Measurements from ENCODE around the gene PDLIM7. TPM values are rescaled to one million over a fixed set of nuclear protein-coding genes. Genes with fewer than 3 reads are reported as not detected.
A peak's percentile ranks its signal among the peaks of the same experiment; 100 is the strongest.

Gene PDLIM7
- total and polyA plus RNA-seq, 7 donors: 7.2 to 923 (median 274) TPM

DNA sequence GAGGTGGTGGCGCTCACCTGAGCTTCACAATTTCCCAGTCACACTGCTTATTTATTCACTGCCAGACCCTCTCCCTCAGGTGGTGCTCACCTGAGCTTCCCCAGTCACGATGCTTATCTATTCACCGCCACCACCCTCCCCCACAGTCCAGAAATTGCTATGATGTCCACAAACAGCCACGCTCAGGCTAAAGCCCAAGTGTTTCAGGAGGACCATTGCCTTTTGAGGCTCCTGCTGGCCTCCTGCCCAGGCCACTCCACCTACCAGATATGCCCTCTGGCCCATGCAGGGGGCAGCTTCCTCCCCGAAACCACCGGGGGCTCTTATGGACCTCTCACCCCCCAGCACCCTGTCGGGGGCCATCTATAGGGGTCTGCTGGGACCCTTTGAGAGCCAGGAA is 4.6 kb downstream of the PDLIM7 start:
- no peak for DNase-seq
- TF ChIP-seq EP300 (IDR thresholded peaks at IDR 0.05): no peak
- peak in 1 of 4 donors; percentile 12 for TF ChIP-seq POLR2AphosphoS5 (IDR thresholded peaks at IDR 0.05)
- TF ChIP-seq, protein P1, sequence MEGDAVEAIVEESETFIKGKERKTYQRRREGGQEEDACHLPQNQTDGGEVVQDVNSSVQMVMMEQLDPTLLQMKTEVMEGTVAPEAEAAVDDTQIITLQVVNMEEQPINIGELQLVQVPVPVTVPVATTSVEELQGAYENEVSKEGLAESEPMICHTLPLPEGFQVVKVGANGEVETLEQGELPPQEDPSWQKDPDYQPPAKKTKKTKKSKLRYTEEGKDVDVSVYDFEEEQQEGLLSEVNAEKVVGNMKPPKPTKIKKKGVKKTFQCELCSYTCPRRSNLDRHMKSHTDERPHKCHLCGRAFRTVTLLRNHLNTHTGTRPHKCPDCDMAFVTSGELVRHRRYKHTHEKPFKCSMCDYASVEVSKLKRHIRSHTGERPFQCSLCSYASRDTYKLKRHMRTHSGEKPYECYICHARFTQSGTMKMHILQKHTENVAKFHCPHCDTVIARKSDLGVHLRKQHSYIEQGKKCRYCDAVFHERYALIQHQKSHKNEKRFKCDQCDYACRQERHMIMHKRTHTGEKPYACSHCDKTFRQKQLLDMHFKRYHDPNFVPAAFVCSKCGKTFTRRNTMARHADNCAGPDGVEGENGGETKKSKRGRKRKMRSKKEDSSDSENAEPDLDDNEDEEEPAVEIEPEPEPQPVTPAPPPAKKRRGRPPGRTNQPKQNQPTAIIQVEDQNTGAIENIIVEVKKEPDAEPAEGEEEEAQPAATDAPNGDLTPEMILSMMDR (IDR thresholded peaks at IDR 0.05): no peak
- TF ChIP-seq POLR2A (IDR thresholded peaks at IDR 0.05): no peak
- Histone ChIP-seq H3K4me1 (peaks cover 0 to 90% (median 82%) of the 10 kb centered on the region in 4 donors), H3K27me3 (no peaks in the 10 kb centered on the region), H3K36me3 (peaks cover 36 to 60% (median 50%) of the 10 kb centered on the region in 4 donors), H3K27ac (peak overlapping the region; percentile 95 to 99 (median 97)), H3K4me3 (peak overlapping the region in 3 of 4 donors; percentile 66 to 92 (median 81)), H3K9me3 (no peaks in the 10 kb centered on the region)
- intact Hi-C loops (cut with DNase I): no loop called here
- WGBS, 2 donors: 85 to 86% methylated on average over 7 of the region's 7 CpGs

DNA sequence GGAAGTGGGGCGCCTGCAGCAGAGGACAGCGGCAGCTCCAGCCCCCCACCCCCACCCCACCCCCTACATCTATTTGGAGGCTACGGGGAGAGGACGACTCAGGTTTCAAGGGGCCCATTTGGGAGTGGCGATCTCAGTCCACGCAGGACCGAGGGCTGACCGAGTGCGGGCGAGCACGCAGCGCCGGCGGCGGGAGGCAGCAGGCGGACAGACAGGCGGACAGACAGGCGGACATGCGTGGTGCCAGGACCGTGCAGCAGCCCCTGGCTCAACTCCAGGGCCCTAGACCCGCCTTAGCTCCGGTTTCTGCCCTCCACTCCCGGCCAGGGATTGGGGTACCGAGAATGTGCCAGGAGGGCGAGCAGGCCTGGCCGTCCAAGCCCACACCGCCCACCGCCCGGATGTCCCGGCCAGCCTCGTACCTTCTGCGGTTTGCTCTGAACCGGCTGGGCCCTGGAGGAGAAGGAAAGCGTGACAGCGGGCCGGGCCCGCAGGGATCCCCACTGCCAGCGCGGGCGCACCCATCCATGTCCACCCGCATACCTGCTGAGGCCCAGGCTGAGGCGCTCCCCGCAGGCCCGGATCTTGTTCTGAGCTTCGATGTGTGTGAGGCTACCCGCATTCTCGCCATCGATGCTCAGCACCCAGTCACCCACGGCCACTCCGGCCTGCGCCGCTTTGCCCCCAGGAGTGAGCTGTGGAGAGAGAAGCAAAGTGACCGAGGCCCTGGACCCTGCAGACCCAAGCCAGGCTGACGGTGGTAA is 5.2 kb downstream of the PDLIM7 start:
- DNase-seq: no peak
- Histone ChIP-seq H3K4me1 (peaks cover 0 to 95% (median 85%) of the 10 kb centered on the region in 4 donors), H3K36me3 (peaks cover 43 to 67% (median 56%) of the 10 kb centered on the region in 4 donors), H3K9me3 (no peaks in the 10 kb centered on the region), H3K27ac (peak overlapping the region; percentile 95 to 99 (median 97)), H3K4me3 (peak overlapping the region in 3 of 4 donors; percentile 66 to 92 (median 81)), H3K27me3 (no peaks in the 10 kb centered on the region)
- 92 to 94% methylated on average over 54 of the region's 54 CpGs for WGBS, 2 donors
- peak in 1 of 4 donors; percentile 15 for TF ChIP-seq POLR2AphosphoS5 (IDR thresholded peaks at IDR 0.05)
- TF ChIP-seq EP300 (IDR thresholded peaks at IDR 0.05): no peak
- intact Hi-C loops (cut with DNase I): no loop called here

DNA sequence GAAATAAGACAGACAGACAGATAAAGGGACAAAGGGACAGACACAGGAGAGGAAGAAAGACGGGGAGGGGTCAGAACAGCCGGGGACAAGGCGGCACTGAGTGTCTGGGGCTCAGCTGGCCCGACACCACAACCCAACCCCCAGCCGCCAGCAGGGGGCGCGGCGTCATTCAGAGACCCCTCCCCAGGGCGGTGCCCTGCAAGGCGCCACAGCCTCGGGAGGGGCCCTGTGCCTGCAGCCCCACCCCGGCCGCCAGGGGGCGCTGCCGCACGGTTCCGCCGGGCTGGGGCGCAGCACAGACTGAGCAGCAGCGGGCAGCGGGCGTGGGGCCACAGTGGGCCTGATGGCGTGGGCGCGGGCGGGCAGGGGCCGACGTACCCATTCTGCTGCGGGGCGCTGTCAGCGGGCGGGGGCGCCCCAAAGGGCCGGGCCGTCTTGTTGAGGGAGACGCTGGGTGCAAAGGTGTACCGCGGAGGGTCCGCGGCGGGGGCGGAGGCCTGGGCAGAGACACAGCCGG is 5.9 kb downstream of the PDLIM7 start:
- no peaks in the 10 kb centered on the region for H3K9me3 ChIP-seq
- intact Hi-C loops (cut with DNase I): no loop called here
- H3K4me3 ChIP-seq: peak overlapping the region in 3 of 4 donors; percentile 66 to 92 (median 81)
- no peaks in the 10 kb centered on the region for H3K27me3 ChIP-seq
- WGBS, 2 donors: 49 to 74% methylated on average over 43 of the region's 43 CpGs
- no peak for DNase-seq
- TF ChIP-seq, protein P1 (IDR thresholded peaks at IDR 0.05): peak; percentile 59 to 95 (median 80)
- TF ChIP-seq EP300 (IDR thresholded peaks at IDR 0.05): no peak
- peaks cover 0 to 97% (median 86%) of the 10 kb centered on the region in 4 donors for H3K4me1 ChIP-seq
- peaks cover 44 to 74% (median 59%) of the 10 kb centered on the region in 4 donors for H3K36me3 ChIP-seq
- peak overlapping the region; percentile 95 to 99 (median 97) for H3K27ac ChIP-seq

DNA sequence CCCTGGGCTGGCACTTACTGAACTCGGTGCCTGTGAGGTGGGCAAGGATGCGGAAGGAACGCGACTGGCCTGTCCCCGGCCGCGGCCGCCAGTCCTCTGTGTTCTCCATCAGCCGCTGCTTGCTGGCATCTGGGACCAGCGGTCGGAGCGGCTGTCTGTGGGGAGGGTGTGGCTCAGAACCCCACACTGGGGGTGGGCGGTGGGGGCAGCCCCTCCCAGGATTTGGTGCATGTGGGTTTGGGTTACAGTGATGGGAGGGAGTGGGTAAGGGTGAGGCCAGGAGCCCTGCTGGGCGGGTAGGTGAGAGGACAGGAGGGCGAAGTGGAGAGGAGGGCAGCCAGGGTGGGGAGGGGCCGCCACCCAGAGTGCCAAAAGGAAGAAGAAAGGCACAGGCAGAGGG is 6.4 kb downstream of the PDLIM7 start:
- H3K27me3 ChIP-seq: no peaks in the 10 kb centered on the region
- no peaks in the 10 kb centered on the region for H3K9me3 ChIP-seq
- peak overlapping the region; percentile 95 to 99 (median 97) for H3K27ac ChIP-seq
- peaks cover 44 to 78% (median 61%) of the 10 kb centered on the region in 4 donors for H3K36me3 ChIP-seq
- intact Hi-C loops (cut with DNase I): no loop called here
- no peak for DNase-seq
- peaks cover 0 to 97% (median 86%) of the 10 kb centered on the region in 4 donors for H3K4me1 ChIP-seq
- WGBS, 2 donors: 79 to 91% methylated on average over 16 of the region's 16 CpGs
- H3K4me3 ChIP-seq: peak overlapping the region in 1 of 4 donors; percentile 92
- TF ChIP-seq POLR2A (IDR thresholded peaks at IDR 0.05): no peak
- TF ChIP-seq POLR2AphosphoS5 (IDR thresholded peaks at IDR 0.05): no peak
- TF ChIP-seq, protein P1 (IDR thresholded peaks at IDR 0.05): no peak
- no peak for TF ChIP-seq EP300 (IDR thresholded peaks at IDR 0.05)

DNA sequence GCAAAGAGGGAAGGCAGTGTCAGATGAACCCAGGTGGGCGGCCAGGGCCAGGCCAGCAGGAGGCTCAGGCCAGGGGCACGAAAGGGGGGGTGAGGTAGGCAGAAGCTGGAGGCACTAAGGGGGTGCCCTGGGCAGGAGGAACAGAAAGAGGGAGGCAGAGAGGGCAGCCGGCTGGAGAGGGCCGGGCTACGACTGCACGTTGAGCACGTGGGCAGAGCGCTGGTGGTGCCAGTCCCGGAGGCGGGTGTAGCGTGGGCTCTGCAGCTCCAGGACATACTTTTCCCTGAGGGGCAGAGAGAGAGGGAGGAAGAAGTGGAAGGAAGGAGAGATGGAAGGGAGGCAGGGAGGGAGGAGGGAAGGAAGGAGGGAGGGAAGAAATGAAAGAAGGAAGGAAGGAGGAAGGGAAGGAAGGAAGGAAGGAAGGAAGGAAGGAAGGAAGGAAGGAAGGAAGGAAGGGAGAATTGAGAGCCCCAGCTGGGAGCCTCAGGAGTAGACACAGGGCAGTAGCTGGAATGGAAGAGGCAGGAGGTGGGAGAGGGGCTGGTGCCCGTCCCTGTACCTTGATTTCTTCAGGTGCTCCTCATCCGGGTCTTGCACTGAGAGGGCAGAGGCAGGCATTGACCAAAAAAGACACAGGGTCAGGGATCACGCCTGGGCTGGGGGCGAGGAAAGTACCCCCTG is 7.0 kb downstream of the PDLIM7 start:
- Histone ChIP-seq H3K27me3 (no peaks in the 10 kb centered on the region), H3K4me3 (peak overlapping the region in 1 of 4 donors; percentile 92), H3K4me1 (peaks cover 0 to 97% (median 87%) of the 10 kb centered on the region in 4 donors), H3K27ac (peak overlapping the region; percentile 95 to 99 (median 97)), H3K9me3 (no peaks in the 10 kb centered on the region), H3K36me3 (peaks cover 44 to 83% (median 66%) of the 10 kb centered on the region in 4 donors)
- DNase-seq: peak; percentile 90
- intact Hi-C loops (cut with DNase I): no loop called here
- TF ChIP-seq POLR2AphosphoS5 (IDR thresholded peaks at IDR 0.05): peak in 2 of 4 donors; percentile 44 to 59
- no peak for TF ChIP-seq POLR2A (IDR thresholded peaks at IDR 0.05)
- WGBS, 2 donors: 86 to 87% methylated on average over 15 of the region's 15 CpGs
